ENCODE measurements around the gene PNPLA7. TPM values are rescaled to one million over a fixed set of nuclear protein-coding genes. Genes with fewer than 3 reads are reported as not detected.
"Not testable (repeated sequence)": the region's sequence is repeated elsewhere in the genome, so short reads cannot be mapped to it uniquely, and the experiment has no call there.

PNPLA7 gene
- total RNA-seq, 1 experiment from 2014 or later, result 1.3 TPM

- DNase-seq (ENCODE audit: low spot score); H3K36me3 Mint-ChIP-seq; ATAC-seq; H3K4me3 Mint-ChIP-seq; POLR2A ChIA-PET; H3K4me1 Mint-ChIP-seq; H3K27ac Mint-ChIP-seq; H3K27me3 Mint-ChIP-seq (ENCODE audit: low read depth); CTCF ChIA-PET; H3K9me3 Mint-ChIP-seq: not testable (repeated sequence)
Observed at GRCh38 chr9:137451264-137452005, 98.8 kb downstream of the PNPLA7 start.

GRCh38 chr9:137450539-137451222, 99.5 kb downstream of the PNPLA7 start:
- H3K27ac Mint-ChIP-seq; H3K4me3 Mint-ChIP-seq; H3K36me3 Mint-ChIP-seq; DNase-seq (ENCODE audit: low spot score); POLR2A ChIA-PET; H3K9me3 Mint-ChIP-seq; H3K4me1 Mint-ChIP-seq; ATAC-seq; H3K27me3 Mint-ChIP-seq (ENCODE audit: low read depth); CTCF ChIA-PET: not testable (repeated sequence)

GRCh38 chr9:137449931-137450538, 100.2 kb downstream of the PNPLA7 start:
- H3K27ac Mint-ChIP-seq, result no peak overlapping the region
- CTCF ChIA-PET, result no interaction called here
- POLR2A ChIA-PET, result no interaction called here
- H3K36me3 Mint-ChIP-seq, result no peaks in the 10 kb centered on the region
- no peak for ATAC-seq
- no peak for TF ChIP-seq ZNF425 (CRISPR knock-in tag; conservative IDR thresholded peaks at IDR 0.05)
- TF ChIP-seq ZNF263 (CRISPR knock-in tag; IDR thresholded peaks at IDR 0.05; ENCODE audit: low read depth), result no peak
- H3K4me3 Mint-ChIP-seq, result no peak overlapping the region
- H3K4me1 Mint-ChIP-seq, result peaks cover 10% of the 10 kb centered on the region
- DNase-seq (ENCODE audit: low spot score), result no peak
- H3K9me3 Mint-ChIP-seq, result no peaks in the 10 kb centered on the region
- H3K27me3 Mint-ChIP-seq (ENCODE audit: low read depth), result no peaks in the 10 kb centered on the region

- Mint-ChIP-seq H3K27ac (no peak overlapping the region), H3K4me3 (no peak overlapping the region), H3K27me3 (ENCODE audit: low read depth) (no peaks in the 10 kb centered on the region), H3K36me3 (no peaks in the 10 kb centered on the region), H3K9me3 (no peaks in the 10 kb centered on the region), H3K4me1 (peaks cover 3% of the 10 kb centered on the region)
- CTCF ChIA-PET, result no interaction called here
- ATAC-seq (no peak), DNase-seq (ENCODE audit: low spot score) (no peak)
- no peak for TF ChIP-seq USF2 (CRISPR knock-in tag; IDR thresholded peaks at IDR 0.05)
- no peak for TF ChIP-seq PRRX2 (CRISPR knock-in tag; IDR thresholded peaks at IDR 0.05)
- no peak for TF ChIP-seq JAZF1 (CRISPR knock-in tag; IDR thresholded peaks at IDR 0.05)
- TF ChIP-seq TCF7 (CRISPR knock-in tag; IDR thresholded peaks at IDR 0.05; ENCODE audit: low read depth), result no peak
- TF ChIP-seq ESRRA (CRISPR knock-in tag; IDR thresholded peaks at IDR 0.05; ENCODE audit: borderline replicate concordance), result no peak
- no peak for TF ChIP-seq TP53 (CRISPR knock-in tag; IDR thresholded peaks at IDR 0.05)
- TF ChIP-seq CREB1 (CRISPR knock-in tag; IDR thresholded peaks at IDR 0.05), result no peak
- TF ChIP-seq ZSCAN18 (CRISPR knock-in tag; IDR thresholded peaks at IDR 0.05), result no peak
- no peak for TF ChIP-seq ELF4 (CRISPR knock-in tag; IDR thresholded peaks at IDR 0.05; ENCODE audit: low read depth)
- POLR2A ChIA-PET, result no interaction called here
Observed at GRCh38 chr9:137449081-137449844, 100.9 kb downstream of the PNPLA7 start.
